NCI-H82 (cell line): ENCODE results near the gene PI4K2A.

Source experiments
- DNase-seq: peaks from one replicate; lab custom pipeline; 2025; lab: John Stamatoyannopoulos, UW

The PI4K2A gene

DNA sequence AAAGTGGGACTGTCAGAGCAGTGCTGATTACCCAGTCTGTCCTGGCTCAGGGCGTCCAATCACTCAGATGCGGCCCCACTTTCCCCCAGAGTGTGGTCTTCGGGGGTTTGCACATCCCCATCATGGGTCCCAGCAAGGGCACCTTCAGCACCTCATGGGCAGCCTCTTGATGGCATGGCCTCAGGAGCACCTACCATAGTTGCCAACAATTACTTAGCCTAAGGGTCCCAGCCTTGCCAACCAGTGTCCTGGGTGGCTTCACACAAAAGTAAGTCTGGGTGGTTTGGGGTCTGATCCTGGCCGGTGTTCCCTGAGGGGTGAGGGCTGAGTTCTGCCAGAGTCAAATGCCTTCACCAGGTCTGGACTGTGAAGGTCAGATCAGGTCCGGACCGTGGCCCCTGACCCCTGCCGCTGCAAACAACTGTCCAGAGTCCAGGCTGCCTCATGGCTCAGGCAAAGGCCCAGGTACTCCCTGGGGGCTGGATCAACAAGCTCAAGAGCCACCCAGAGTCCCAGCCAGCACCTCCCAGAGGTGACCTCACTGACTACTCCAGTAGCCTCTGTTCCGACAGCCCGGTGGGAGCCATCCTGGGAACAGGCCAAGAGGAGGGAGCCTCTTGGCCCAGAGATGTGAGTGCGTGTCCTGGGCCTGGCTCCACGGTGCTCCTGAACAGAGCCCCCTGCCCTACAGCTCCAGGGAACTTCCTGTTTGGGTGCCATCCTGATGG, 66.8 kb downstream of the PI4K2A start:
- DNase-seq: no peak

DNA sequence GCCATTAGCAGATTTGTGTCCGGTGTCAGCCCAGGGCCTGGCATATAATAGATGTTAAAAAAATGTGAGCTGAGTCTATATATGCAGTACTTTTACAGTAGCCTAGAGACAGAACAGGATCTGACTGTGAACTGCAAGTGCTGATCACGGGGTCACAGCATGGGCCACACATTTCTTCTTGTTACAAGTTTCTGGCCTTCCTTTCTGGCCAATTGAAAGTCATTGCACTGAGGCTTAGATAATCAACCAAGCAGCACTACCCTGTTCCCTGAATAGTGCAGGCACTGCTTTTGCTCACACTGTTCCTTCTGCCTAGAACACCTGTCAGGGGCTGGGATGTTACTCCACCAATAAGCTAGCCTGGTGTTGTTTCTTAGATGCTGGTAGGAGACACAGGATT, 67.7 kb downstream of the PI4K2A start:
- no peak for DNase-seq

DNA sequence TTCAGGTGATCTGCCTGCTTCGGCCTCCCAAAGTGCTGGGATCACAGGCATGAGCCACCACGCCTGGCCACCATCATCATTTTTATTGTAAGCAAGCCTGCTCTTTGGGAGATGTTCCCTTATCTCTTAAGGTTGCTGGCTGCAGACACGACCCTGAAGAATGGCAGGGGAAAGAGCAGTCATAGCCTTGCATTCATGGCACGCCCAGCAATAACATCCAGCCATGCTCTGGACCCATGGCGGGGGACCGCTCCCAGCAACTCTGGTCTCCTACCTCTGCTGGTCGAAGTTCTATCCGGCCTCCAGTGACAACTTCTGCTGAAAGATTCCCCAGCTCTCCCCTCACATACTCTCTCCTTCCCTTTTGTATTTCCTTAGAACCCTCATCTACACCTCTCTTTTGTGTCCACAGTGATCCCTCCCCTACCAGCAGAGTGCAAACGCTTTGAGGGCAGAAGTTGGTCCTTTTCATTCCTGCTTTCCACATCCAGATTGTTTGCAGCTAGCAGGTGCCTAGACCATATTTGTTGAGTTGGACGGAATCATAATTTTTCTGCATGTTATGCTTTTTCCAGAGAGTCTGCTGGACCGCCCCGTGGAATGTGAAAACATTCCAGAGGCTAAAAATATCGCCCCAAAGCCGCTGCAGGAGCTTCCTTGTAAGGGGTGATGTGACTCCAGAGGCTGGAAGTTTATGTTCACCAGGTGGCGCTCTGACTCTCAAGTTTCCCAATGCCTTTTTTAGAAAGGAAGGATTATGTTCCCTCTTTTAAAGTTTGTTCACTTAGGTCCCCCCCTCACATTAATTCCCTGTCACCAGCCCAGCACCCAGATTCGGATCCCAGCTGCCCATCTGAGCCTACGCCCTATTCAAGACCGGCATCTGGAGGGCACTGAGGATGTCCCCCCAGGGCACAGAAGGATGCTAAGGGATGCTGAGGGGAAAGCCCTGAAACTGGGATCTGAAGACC, 68.8 kb downstream of the PI4K2A start:
- DNase-seq: peak; percentile 63

DNA sequence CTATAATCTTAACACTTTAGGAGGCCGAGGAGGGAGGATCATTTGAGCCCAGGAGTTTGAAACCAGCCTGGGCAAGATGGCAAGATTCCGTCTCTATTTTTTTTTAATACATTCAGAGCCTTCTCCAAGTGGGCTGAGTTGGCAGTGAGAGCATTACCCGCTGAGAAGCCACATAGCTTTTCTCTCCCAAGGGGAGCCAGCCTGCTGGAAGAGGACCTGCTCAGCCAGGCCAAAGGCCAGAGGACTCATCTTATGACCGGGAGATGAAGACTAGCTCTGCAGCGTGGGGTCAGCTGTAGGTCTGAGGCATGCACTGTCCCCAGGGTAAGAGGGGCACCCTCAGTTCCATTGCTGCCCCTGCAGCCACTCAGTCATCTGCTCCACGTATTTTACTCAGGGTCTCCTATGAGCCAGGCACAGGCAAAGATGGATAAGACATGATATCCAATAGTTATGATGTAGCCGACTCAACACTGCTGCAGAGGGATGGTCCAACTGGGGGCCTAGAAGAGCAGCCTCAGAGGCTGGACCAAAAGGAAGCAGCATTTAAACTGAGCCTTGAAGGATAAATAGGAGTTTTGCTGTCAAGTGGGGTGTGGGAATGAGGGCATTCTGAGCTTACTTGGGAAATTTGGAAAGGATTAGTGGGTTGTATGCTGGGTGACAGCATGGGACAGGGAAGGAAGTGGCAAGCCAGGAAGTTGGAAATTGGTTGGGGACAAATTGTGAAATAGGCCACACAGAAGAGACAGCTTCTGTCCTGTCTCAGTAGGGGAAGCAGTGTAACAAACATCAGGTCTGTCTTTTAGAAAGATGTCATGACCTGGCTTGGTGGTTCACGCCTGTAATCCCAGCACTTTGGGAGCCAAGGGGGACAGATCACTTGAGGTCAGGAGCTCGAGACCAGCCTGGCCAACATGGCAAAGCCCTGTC, 71.4 kb downstream of the PI4K2A start:
- no peak for DNase-seq

DNA sequence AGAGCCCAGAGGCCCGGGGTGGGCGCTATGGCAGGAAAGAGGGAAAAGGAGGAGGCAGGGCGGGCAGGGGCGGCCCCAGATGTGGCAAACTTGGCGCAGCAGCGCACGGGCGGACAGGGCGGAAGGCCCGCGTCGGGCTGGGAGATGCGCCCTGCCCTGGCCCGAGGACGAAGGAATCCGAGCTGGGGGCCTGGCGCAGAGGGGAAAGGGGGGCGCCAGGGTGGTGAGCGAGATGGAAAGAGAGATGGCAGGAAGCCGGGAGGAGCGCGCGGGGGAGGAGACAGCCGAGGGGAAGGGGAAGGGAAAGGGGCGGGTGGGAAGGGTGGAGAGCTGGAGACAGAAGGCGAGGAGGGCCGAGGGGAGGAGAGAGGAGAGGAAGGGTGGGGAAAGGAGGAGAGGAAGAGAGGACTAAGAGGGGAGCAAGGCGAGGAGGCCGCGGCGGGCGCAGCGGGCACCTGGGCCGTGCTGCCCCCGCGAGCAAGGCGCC, 72.9 kb downstream of the PI4K2A start, which contains the start of gene MARVELD1:
Gene MARVELD1 (plus strand): TSS at position 392 of the 487 bp plus-strand sequence. CDS start 147 bp downstream, outside the sequence.
- DNase-seq: peak; percentile 86

DNA sequence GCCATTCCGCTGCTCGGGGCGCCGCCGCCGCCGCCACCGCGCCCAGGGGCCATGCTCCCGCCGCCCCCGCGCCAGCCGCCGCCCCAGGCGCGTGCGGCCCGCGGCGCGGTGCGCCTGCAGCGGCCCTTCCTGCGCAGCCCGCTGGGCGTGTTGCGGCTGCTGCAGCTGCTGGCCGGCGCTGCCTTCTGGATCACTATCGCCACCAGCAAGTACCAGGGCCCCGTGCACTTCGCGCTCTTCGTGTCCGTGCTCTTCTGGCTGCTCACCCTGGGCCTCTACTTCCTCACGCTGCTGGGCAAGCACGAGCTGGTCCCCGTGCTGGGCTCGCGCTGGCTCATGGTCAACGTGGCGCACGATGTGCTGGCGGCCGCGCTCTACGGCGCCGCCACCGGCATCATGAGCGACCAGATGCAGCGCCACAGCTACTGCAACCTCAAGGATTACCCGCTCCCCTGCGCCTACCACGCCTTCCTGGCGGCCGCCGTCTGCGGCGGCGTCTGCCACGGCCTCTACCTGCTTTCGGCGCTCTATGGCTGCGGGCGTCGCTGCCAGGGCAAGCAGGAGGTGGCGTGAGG, 73.4 kb downstream of the PI4K2A start:
- DNase-seq: peak; percentile 74

DNA sequence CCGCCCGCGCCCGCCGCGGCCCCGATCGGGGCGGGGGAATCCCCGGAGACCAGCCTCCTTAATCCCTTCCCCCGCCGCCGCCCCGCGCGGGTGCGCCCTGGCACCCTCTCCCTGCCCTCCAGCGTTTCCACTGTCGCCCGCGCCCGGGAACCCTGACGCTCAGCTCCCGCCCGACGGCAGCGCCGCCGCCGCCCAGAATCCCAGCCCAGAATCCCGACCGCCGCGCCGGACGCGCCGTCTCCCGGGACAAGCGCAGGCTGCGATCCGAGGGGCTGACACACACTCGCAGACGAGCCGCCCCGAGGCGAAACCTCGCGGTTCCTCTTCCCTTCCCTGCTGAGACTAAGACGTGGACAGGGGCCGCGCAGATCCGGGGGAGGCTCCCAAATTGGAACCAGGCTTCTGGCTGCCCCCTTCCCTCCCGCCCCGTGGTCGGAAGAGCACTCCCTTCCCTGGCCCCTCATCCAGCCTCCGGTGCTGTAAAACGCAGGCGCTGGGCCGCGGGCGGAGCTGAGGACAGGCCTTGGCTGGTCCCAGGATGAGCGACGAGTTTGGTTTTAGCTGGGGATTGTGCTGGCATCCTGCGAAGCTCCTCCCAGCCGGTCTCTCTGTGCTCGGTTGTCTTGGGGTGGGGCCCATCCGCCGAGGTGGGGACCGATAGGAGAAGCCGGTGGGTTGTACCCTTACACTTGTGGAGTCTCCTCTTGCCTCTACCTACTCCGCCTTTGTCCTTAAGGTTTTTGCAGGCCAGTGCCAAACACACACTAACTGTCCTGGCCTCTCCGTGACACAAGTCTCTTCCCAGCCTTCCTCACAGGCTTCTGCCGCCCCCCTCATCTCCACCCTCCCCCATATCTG, 74.2 kb downstream of the PI4K2A start:
- peak; percentile 62 for DNase-seq

DNA sequence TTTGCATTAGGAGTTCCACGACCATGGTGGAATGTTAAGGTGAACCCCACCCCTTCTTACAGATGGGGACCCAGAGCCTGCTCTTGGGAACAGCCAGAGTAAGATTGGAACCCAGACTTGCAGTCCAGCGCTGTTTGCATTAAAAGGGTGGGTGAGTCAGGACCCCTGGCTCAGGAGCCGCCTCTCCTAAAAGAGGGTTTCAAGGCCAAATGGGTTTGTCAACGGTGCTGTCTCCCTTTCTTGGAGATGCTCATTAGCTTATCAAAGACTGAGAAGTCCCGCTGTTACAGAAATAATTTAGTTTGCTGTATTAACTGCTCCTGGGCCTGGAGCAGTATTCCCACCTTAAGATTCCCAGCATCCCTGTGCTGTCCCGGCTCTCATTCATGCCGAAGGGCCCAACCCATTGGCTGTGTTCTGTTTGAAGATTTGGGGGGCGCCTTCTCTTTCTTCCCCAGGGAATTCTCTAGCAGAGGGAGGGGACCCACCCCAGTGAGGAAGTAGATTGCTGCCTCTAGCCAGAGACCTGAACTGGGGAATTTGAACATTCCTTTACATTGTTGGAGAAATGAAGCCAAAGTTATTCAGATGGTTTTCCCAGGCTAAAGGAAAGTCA, 74.9 kb downstream of the PI4K2A start:
- no peak for DNase-seq

DNA sequence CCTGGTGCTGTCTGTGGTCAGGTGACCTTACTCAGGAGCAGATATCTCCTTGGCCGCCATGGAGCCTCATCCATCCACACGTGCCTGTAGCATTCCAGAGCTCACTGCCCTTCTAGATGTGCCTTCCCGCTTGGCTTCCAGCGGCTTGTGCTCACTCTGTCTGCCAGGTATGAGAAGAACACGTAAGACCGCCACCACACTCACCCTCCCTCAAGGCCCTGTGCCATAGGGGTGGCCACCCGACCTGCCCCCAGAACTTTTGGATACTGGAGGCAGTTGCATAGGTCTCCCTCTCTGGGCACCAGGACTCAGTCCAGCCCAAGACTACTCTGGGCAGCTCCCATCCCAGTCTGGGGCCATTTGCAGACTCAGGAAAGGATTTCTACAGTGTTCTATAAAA, 77.2 kb downstream of the PI4K2A start:
- no peak for DNase-seq

DNA sequence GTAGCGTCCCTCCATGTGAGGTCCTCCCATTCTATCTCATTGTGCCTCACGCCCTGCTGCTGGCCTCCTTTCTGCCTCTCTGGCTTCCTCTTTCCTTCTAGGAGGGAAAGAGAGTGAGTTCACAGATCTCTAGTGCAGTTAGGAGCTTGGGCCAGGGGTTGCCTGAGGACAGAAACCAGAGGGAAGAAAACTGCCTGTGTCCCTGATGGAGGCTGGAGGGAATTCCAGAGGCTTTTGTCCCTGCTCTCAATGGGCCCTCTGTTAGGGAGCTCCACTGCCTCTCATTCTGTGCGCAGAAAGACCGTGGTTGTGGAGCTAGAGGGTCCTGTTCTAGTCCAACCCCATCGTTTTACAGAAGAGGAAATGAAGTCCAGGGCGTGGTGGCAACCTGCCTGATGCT, 77.7 kb downstream of the PI4K2A start:
- no peak for DNase-seq

DNA sequence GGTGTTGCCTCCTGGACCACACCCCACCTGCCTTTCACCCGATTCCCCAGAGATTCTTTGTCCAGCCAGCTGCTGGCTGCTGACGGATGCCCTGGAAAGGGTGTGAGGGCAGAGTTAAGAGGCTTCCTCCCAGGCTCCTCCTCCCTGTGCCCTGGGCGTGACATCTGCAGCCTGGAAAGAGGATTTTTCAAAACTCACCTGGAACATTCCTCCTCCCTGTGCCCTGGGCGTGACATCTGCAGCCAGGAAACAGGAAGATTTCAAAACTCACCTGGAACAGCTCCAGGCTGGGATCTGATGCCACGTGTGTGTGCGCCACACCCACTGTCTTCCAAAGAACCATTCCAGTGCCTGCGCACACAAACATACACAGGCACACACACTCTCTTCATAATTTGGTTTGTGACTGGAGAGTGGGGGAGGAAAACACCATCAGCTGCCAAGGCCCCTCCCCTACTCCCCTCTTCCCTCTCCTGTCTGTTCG, 78.2 kb downstream of the PI4K2A start:
- peak; percentile 52 for DNase-seq

DNA sequence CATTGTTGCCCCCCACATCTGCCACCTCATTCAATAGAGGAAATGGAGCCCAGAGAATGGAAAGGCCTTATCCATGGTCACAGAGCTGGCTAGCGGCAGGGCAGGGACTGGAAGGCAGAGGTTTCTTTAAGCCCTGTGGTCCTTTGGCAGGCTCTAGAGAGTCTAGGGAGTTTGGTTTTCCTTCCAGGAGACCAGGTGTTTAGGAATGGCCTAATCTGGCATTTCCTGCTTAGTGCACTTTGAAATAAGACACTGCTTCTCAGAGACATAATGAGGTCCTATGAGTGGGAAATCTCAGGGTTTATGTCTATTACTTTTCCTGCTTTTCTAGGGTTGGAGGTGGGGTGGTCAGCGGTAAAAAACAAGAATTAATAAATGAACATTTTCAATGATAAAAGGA, 79.1 kb downstream of the PI4K2A start:
- peak; percentile 67 for DNase-seq

DNA sequence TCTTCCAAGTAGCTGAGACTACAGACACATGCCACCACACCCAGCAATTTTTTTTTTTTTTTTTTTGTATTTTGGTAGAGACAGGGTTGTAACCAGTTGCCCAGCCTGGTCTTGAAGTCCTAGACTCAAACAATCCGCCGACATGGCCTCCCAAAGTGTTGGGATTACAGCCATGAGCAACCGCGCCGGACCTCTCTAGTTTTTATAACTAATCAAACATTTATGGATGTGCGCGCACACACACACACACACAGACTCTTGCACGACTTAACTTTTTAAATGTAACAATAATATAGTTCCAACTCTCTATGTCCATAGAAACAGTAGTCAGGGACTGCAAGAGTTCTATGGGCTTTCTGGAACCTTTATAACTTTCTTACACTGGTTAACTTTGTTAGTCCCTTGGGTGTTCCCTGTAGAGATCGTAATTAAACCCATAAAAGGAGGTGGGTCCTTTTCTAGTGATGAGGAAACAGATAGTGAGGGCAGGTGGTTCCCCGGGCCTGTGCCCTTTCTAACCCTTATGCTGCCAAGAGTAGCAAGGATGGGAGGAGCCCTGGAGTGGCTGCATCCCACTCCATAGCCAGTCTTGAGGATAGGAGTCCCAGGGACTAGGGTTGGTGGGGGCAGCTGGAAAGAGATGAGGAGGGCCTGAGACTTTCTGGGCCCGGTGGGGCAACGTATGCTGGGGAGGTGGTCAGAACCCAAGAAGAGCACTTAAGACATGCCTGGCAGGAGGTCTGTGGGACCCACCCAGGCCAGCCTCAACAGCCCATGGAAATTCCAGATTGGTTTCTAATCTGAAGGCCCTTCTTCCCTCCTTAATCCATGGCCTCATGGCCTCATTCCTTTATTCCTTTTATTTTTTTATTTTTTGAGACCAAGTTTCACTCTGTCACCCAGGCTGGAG, 81.7 kb downstream of the PI4K2A start:
- no peak for DNase-seq

DNA sequence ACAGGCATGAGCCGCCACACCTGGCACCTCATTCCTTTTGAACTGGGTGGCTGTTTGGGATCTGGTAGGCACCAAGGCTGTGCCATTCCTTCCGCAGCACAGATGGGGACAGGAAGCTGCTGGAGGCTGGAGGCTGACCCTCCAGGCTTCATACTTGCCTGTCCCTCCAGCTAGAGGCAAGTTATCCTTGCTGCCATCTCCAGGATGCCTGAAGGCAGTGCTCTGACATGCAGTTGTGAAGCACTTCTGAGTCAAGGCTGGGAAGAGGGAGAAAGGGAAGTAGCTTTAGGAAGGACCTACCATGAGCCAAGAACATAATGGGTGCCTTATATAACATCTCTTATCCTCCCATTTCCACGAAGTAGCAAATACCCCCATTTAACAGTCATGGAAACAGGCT, 82.5 kb downstream of the PI4K2A start:
- DNase-seq: no peak

DNA sequence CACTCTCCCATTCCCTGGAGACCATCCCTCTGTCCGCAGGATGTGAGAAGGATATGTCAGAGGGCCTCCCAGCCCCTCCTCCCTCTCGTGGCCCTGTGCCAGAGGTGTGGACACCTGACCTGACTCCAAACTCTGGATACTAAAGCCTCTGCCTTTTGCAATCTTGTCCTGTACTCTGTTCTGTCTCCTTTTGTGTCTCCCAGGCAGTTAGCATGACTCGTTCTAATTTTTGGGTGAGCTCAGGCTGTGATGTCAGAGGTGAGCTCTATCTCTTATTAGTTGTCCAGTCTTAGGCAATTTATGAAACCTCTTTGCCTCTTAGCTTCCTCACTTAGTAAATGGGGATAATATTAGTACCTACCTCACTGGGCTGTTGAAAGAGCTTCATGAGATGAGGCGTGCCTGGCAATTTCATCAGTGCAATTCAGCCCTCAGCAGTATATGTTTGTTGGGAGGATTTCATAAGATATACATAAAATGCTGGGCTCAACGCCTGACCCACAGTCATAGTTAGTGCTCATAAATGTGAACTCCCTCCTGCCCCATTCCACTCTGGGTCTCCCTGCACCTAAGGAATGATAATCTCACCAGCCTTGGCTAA, 84.0 kb downstream of the PI4K2A start:
- no peak for DNase-seq
